ENCODE measurements around the gene AKAP1. TPM values are rescaled to one million over a fixed set of nuclear protein-coding genes. Genes with fewer than 3 reads are reported as not detected.

Gene AKAP1
- polyA plus RNA-seq, 3 donors, result 5.6 to 14.6 (median 6.8) TPM

- Histone ChIP-seq H3K36me3 (replicated peaks in 1 of 2; ENCODE audit: control insufficient read depth in 1 of 2, insufficient read depth in 2 of 2, low read length in 2 of 2) (no peaks in the 10 kb centered on the region), H3K9me3 (replicated peaks in 1 of 2; ENCODE audit: control insufficient read depth in 1 of 2, insufficient read depth in 1 of 2, low read length in 2 of 2) (peaks cover 0 to 4% of the 10 kb centered on the region in 2 donors), H3K4me1 (ENCODE audit: control insufficient read depth in 1 of 2, insufficient read depth in 2 of 2, low read length in 2 of 2) (no peaks in the 10 kb centered on the region), H3K27me3 (ENCODE audit: control insufficient read depth in 2 of 2, insufficient read depth in 2 of 2, low read length in 2 of 2) (no peaks in the 10 kb centered on the region), H3K79me2 (ENCODE audit: insufficient read depth, low read length) (no peaks in the 10 kb centered on the region), H4K20me1 (ENCODE audit: insufficient read depth, low read length) (no peaks in the 10 kb centered on the region), H3K27ac (ENCODE audit: low read depth in 1 of 2, low read length in 2 of 2) (no peak overlapping the region), H3K4me2 (replicated peaks; ENCODE audit: extremely low read depth, low read length, poor library complexity, severe bottlenecking) (no peak overlapping the region), H3K4me3 (replicated peaks in 1 of 3; ENCODE audit: low read depth in 2 of 3, low read length in 3 of 3) (no peak overlapping the region), H3K9ac (ENCODE audit: insufficient read depth, low read length, poor library complexity, severe bottlenecking) (no peak overlapping the region), H2AFZ (ENCODE audit: insufficient read depth, low read depth, low read length, poor library complexity, severe bottlenecking) (no peak overlapping the region)
- TF ChIP-seq CTCF (IDR thresholded peaks at IDR 0.05), result no peak
- 92% methylated on average over 2 of the region's 4 CpGs for WGBS (ENCODE audit: insufficient coverage)
- DNase-seq, result no peak
- H3K4me3 Mint-ChIP-seq, result no peak overlapping the region
- peaks cover under 1% of the 10 kb centered on the region for H3K4me1 Mint-ChIP-seq
- H3K27me3 Mint-ChIP-seq (ENCODE audit: low read depth in 3 of 3), result peaks cover 0 to 4% (median 2%) of the 10 kb centered on the region in 3 donors
- H3K36me3 Mint-ChIP-seq, result no peaks in the 10 kb centered on the region
- H3K27ac Mint-ChIP-seq, result no peak overlapping the region
- intact Hi-C loops (cut with micrococcal nuclease), result no loop called here
- peaks cover 5 to 18% (median 8%) of the 10 kb centered on the region in 7 donors for H3K9me3 Mint-ChIP-seq
Observed at GRCh38 chr17:57164814-57165213, 79.8 kb downstream of the AKAP1 start.

- Mint-ChIP-seq H3K4me1 (peaks cover 5% of the 10 kb centered on the region), H3K27me3 (ENCODE audit: low read depth in 3 of 3) (peaks cover 0 to 4% (median 2%) of the 10 kb centered on the region in 3 donors), H3K4me3 (no peak overlapping the region), H3K9me3 (peaks cover 5 to 13% (median 8%) of the 10 kb centered on the region in 7 donors), H3K27ac (no peak overlapping the region), H3K36me3 (no peaks in the 10 kb centered on the region)
- WGBS (ENCODE audit: insufficient coverage), result no CpG with 5 or more reads among the region's 3 CpGs
- Histone ChIP-seq H3K4me2 (replicated peaks; ENCODE audit: extremely low read depth, low read length, poor library complexity, severe bottlenecking) (no peak overlapping the region), H3K36me3 (replicated peaks in 1 of 2; ENCODE audit: control insufficient read depth in 1 of 2, insufficient read depth in 2 of 2, low read length in 2 of 2) (no peaks in the 10 kb centered on the region), H3K27ac (ENCODE audit: low read depth in 1 of 2, low read length in 2 of 2) (no peak overlapping the region), H3K9me3 (replicated peaks in 1 of 2; ENCODE audit: control insufficient read depth in 1 of 2, insufficient read depth in 1 of 2, low read length in 2 of 2) (peaks cover 0 to 4% of the 10 kb centered on the region in 2 donors), H3K9ac (ENCODE audit: insufficient read depth, low read length, poor library complexity, severe bottlenecking) (no peak overlapping the region), H2AFZ (ENCODE audit: insufficient read depth, low read depth, low read length, poor library complexity, severe bottlenecking) (no peak overlapping the region), H3K27me3 (ENCODE audit: control insufficient read depth in 2 of 2, insufficient read depth in 2 of 2, low read length in 2 of 2) (no peaks in the 10 kb centered on the region), H3K4me1 (ENCODE audit: control insufficient read depth in 1 of 2, insufficient read depth in 2 of 2, low read length in 2 of 2) (no peaks in the 10 kb centered on the region), H3K79me2 (ENCODE audit: insufficient read depth, low read length) (no peaks in the 10 kb centered on the region), H4K20me1 (ENCODE audit: insufficient read depth, low read length) (no peaks in the 10 kb centered on the region), H3K4me3 (replicated peaks in 1 of 3; ENCODE audit: low read depth in 2 of 3, low read length in 3 of 3) (no peak overlapping the region)
- no peak for TF ChIP-seq CTCF (IDR thresholded peaks at IDR 0.05)
- intact Hi-C loops (cut with micrococcal nuclease), result no loop called here
- DNase-seq, result no peak
Observed at GRCh38 chr17:57165754-57166153, 80.7 kb downstream of the AKAP1 start.
